ENCODE data around the gene CFDP1. TPM values are rescaled to one million over a fixed set of nuclear protein-coding genes. Genes with fewer than 3 reads are reported as not detected.
"Not testable (repeated sequence)": the region's sequence is repeated elsewhere in the genome, so short reads cannot be mapped to it uniquely, and the experiment has no call there.

The CFDP1 gene
- polyA plus RNA-seq, 4 donors = 165 to 192 (median 175) TPM

DNA sequence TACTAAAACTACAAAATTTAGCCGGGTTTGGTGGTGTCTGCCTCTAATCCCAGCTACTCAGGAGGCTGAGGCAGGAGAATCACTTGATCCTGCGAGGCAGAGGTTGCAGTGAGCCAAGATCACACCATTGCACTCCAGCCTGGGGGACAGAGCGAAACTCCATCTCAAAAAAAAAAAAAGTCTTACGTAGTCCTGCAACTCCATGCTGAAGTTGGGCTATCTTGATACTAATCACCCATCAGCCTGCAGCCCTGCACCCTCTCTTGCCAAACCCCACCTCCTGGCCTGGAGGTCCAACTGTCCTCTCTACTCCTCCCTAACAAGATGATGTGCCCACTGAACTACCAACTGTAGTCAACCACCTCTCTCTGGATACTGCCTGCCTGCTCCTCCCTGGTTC, 26.4 kb upstream of the CFDP1 start:
- DNase-seq (ENCODE audit: low read depth in 4 of 4, low spot score in 3 of 4) = no peak

DNA sequence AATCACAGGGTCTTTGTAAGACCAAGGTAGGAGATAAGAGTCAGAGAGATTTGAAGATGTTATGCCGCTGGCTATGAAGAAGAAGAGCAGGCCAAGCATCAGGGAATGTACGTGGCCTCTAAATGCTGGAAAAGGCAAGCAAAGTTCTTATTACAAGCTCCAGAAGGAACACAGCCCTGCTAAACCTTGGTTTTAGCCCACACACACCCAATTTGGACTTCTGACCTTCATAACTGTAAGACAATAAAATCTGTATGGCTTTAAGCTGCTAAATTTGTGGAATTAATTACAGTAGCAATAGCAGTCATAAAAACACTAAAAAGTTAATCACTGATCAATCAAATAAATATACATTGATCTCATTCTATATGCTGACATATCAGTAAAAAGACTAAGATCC, 25.1 kb upstream of the CFDP1 start:
- DNase-seq (ENCODE audit: low read depth in 4 of 4, low spot score in 3 of 4) = no peak

DNA sequence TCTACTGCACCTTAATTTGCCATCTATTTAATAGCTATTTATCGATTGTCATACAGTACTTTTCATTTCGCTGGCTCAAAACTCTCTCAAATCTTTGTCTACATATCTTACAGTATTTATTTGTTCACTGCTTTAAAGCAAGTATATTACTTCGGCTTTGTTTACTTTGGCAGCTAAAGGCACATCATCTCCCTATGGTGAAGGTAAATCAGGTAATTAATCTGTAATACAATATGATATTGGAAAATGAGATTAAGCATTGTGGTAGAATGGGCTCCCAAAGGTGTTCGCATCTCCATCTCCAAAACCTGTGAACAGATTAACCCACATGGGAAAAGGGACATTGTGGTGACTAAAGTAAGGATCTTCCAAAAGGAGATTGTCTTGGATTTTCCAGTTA, 24.7 kb upstream of the CFDP1 start:
- DNase-seq (ENCODE audit: low read depth in 4 of 4, low spot score in 3 of 4) = no peak

DNA sequence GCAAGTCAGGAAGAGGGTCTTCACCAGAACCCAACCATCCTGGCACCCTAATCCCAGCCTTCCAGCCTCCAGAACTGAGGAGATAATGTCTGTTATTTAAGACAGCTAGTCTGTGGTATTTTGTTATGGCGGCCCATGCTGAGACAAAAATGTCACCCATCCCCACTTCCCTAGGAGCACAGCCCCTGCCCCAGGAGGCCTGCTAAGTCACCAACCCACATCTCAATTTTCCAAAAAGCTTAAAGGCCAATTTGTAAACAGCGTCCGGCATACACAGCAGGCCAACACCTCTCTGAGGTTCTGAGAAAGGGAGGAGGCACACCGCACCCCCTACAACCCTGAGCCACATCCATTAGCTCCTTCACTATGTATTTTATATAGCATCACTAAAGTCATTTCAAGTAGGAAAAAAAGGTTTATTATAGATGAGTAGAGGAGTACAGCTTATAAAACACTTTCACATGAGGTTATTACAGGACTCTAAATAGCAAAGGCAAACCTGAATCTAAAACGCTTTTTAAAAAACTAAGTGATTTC, 24.2 kb upstream of the CFDP1 start:
- no peak for DNase-seq (ENCODE audit: low read depth in 4 of 4, low spot score in 3 of 4)

DNA sequence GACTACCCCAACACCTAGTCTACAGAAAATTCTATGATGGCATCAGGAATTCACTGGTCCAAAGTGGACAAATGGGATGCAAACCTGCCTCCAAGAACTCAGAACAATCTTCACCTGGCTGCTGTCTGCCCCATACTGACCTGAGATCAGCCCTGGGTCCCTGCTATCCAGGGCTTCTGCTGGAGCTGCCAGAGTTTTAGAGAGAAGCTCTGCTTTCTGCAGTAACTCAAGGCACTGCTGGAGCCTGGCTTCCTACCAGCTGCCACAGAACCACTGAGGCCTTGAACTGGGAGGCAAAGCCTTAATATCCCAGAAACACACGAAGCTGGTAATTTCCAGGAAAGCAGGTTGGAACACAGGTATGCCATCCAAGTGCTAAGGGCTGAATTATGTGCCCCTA, 23.7 kb upstream of the CFDP1 start:
- DNase-seq (ENCODE audit: low read depth in 4 of 4, low spot score in 3 of 4) = no peak

DNA sequence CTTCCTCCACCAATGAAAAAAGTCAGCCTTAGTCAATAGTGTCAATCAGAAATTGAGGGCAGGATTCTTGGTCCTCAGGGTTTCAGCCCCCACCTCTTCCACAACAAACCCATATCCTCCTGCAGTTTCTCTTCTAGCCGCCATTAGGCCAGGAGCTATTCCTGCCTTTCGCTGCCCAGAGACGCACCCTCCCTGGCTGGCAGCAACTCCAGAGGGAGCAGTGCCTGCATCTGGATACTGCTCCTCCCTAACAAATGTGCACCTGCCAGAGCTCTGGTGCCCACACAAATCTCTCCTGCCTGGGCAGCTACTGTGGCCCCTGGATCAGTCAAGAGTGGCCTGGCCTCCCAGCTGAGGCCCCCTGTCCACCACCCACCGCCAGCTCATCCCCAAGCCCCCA, 23.2 kb upstream of the CFDP1 start:
- not testable (repeated sequence) for DNase-seq (ENCODE audit: low read depth in 4 of 4, low spot score in 3 of 4)

DNA sequence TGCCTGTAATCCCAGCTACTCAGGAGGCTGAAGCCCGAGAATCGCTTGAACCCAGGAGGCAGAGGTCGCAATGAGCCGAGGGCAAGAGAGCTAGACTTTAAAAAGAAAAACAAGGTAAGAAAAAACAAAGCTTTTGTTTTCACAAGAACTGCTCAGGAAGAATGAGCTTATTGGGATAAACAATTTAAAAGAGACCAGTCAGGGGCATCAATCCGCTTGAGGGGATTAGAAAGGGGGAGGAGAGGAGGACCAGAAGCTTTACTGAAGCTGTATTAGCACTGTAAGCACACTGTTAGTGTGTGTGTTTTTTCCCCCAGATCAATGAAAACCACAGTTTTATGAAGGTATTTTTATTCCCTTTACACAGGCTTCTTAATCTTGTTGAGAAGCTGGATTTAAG, 22.4 kb upstream of the CFDP1 start:
- no peak for DNase-seq (ENCODE audit: low read depth in 4 of 4, low spot score in 3 of 4)

DNA sequence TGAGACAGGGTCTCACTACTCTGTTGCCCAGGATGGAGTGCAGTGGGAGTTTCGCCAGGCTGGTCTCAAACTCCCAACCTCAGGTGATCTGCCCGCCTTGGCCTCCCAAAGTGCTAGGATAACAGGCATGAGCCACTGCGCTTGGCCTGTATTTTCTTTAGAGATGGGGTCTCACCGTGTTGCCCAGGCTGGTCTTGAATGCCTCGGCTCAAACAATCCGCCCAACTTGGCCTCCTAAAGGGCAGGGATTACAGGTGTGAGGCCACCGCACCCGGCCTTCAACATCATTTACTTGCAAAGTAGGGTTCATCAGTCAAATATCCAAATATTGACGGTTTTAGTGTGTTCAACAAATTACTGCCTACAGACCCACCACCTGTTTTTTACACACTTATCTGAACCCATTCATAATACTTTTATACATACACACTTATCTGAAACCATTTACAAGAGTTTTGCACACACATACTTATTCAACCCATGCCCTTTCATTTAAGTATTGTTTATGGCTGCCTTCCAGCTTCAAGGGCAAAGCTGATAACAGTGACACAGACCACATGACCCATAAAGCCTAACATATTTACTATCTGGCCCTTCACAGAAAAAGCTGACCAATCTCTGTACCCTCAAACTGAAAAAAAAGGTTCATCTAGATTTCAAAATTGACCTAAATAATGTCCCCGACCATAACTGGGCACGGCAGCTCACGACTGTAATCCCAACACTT, 19.3 kb upstream of the CFDP1 start:
- no peak for DNase-seq (ENCODE audit: low read depth in 4 of 4, low spot score in 3 of 4)

DNA sequence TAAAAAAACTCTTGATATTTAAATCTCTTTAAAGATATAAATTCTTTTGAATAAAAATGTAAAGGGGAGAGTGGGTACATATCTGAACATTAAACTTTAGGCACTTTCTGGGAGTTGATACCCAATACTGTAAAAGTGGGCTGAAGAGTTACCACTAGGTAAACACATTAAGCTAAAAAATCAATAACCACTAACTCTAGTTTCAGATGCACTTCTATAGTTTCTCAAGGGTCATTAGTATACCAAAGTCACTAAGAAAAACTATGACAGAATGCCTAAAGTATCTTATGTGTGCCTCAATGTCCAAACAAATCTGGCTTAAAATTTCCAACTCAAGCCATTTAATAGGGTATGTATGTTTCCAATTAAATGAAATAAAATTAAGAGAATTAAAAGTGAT, 13.1 kb upstream of the CFDP1 start:
- no peak for DNase-seq (ENCODE audit: low read depth in 4 of 4, low spot score in 3 of 4)

DNA sequence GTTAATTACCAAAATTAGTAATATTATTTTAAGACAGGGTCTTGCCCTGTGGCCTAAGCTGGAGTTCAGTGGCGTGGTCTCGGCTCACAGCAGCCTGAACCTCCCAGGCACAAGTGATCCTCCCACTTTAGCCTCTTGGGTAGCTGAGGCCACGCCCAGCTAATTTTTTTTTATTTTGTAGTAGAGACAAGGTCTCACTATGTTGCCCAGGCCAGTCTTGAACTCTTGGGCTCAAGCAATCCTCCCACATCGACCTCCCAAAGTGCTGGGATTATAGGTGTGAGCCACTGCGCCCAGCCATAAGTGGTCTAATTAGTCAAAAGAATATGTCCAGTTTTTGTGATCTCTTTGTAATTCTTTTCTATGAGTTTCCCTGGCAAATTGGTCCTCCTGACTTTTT, 12.0 kb upstream of the CFDP1 start:
- DNase-seq (ENCODE audit: low read depth in 4 of 4, low spot score in 3 of 4) = no peak

DNA sequence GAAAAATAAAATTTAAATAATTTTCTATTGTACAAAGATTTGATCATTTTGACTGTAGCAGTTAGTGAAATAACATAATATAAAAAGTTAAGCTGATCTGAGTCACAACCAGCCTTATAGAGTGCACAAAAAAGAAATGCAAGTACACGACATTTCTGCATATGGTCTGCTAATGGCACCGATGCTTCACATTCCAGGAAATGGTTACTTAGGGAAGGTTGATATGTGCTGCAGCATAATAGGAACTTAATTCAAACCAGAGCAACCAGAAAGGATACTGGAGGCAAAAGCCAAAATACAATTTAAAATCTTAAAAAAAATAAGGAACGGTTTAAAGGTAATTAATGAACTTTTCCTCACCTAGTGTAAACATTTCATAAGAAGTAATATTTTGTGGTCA, 10.0 kb upstream of the CFDP1 start:
- no peak for DNase-seq (ENCODE audit: low read depth in 4 of 4, low spot score in 3 of 4)

DNA sequence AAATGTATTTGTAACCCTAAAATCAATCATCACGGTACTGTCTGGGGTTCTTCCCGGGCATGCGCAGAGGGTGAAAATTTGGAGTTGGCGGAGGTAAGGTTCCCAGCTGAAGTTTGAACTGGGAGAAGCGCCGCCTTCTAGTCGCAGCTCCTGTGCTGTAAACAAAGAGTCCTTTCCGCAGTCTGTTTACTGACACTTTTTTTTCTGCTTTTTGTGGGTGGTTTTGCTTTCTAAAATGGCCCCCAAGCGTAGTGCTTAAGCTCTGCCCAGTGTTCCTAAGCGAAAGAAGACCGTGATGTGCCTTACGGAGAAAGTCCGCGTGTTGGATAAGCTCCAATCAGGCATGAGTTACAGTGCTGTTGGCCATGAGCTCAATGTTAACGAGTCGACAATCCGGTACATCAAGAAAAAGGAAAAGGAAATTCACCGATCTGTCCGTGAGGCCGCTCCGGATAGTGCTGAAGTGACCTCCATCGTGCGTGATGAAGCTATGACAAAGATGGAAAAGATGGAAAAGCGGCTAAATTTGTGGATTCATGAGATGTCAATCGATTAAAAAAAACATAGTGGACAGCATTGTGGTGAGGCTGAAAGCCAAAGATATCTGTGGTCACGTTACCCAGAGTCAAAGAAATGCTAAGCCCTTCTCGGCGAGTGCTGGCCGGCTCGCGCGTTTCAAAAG, 570 bp upstream of the CFDP1 start:
- peak; percentile 78 to 85 (median 82) for DNase-seq (ENCODE audit: low read depth in 4 of 4, low spot score in 3 of 4)

DNA sequence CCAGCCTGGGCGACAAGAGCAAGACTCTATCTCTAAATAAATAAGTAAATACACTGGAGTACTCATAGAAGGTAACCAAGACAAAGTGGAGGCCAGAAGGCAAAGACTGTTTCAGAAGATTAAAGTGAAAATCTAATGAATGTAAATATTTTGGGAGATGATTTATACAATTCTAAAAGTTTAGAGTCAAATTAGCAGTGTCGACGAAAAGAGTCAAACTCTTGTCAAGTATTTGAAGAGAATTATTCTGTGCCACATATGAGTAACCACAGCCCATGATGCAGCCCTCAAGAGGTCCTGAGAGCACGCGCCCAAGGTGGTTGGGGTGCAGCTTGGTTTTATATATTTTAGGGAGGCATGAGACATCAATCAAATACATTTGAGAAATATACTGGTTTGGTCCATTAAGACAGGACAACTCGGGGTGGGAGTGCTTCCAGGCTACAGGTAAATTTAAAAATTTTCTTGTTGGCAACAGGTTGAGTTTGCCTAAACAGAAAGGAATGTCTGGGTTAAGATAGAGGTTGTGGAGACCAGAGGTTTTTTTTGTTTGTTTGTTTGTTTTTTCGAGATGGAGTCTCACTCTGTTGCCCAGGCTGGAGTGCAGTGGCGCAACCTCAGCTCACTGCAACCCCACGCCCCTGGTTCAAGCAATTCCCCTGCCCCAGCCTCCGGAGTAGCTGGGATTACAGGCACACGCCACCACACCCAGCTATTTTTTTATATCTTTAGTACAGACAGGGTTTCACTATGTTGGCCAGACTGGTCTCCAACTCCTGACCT, 3.5 kb downstream of the CFDP1 start:
- no peak for DNase-seq (ENCODE audit: low read depth in 4 of 4, low spot score in 3 of 4)

DNA sequence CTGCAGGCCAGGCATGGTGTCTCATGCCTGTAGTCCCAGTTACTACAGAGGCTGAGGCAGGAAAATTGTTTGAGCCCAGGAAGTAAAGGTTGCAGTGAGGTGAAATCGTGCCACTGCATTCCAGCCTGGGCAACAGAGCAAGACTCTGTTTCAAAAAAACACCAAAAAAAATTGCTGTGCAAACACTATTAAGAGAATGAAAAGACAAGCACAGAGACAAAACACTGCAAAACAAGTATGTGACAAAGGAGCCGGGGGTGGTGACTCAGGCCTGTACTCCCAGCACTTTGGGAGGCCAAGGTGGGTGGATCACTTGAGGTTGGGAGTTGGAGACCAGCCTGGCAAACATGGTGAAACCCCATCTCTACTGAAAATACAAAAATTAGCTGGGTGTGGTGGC, 6.8 kb downstream of the CFDP1 start:
- DNase-seq (ENCODE audit: low read depth in 4 of 4, low spot score in 3 of 4) = not testable (repeated sequence)

DNA sequence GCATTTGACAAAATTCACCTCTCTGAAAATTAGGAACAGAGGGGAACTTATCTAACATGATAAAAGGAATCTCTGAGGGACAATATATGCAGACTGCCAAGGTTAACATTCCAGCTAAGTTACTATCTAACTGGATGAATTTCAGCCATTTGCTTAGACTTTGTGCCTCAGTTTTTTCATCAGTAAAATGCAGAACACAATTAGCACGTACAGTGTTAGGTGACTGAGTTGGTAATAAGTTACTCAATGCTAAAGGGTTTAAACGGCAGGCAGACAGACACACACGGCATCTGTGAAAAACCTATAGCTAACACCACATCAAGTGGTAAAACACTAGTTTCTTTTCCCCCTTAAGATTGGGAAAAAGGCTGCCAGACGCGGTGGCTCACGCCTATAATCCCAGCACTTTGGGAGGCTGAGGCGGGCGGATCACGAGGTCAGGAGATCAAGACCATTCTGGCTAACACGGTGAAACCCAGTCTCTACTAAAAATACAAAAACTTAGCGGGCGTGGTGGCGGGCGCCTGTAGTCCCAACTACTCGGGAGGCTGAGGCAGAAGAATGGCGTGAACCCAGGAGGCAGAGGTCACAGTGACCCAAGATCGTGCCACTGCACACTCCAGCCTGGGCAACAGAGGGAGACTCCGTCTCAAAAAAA, 9.1 kb downstream of the CFDP1 start:
- DNase-seq (ENCODE audit: low read depth in 4 of 4, low spot score in 3 of 4) = peak in 2 of 4 donors; percentile 18 to 28

DNA sequence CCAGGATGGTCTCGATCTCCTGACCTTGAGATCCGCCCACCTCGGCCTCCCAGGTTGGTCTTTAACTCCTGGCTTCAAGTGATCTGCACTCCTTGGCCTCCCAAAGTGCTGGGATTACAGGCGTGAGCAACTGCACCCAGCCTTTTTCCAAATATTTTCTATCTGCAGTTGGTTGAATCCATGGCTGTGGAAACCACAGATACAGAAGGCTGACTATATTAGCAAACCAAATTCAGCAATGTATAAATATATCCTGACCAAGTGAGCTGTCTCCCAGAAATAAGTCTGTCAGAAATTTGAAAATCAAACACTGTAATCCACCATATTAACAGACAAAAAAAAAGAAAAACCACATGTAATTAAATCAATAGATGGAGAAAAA, 9.6 kb downstream of the CFDP1 start:
- no peak for DNase-seq (ENCODE audit: low read depth in 4 of 4, low spot score in 3 of 4)

DNA sequence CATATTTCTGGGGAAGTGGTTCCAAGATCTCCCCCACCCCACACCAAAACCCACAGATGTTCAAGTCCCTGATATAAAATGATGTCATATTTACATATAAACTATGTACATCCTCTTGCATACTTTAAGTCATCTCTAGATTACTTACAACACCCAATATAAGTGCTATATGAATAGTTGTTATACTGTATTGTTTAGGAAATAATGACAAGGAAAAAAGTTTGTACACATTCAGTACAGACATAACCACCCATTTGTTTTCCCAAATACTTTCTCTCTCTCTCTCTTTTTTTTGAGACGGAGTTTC, 11.5 kb downstream of the CFDP1 start:
- DNase-seq (ENCODE audit: low read depth in 4 of 4, low spot score in 3 of 4) = no peak

DNA sequence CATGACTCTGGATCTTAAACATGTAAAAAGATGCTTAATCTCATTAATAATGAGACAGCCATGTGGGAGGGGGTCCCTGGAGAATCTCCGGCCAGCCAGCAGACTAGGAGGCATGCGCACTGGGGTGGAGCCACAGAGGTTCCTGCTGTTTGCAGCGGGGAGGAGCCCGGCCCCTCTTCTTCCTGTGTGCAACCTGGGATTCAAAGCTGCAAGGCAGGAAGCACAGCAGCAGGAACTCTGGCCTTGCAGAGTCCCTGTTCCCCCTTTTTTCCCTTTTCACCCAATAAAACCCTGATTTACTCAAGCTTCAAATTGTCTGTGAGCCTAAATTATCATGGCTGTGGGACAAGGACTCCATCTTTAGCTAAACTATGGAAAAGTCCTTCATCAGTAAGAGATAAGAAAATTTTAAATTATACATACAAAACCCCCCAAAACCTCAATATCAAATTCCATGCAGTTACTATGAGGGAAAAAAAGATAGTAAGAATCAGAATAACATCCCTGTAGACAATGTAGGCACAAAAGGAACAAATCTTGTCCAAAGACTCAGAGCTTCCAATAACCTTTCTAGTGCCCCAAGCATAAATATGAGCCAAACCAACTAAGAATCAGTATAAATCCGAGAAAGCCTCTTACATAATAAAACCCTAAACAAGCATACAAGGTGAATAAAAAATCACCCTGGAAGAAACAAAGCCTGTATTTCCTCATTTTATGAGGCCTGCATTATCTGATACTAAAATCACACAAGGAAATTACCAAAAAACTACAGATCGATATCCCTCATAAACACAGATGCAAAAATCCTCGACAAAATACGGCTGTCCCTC, 12.1 kb downstream of the CFDP1 start:
- DNase-seq (ENCODE audit: low read depth in 4 of 4, low spot score in 3 of 4) = peak in 3 of 4 donors; percentile 38 to 53 (median 39)

DNA sequence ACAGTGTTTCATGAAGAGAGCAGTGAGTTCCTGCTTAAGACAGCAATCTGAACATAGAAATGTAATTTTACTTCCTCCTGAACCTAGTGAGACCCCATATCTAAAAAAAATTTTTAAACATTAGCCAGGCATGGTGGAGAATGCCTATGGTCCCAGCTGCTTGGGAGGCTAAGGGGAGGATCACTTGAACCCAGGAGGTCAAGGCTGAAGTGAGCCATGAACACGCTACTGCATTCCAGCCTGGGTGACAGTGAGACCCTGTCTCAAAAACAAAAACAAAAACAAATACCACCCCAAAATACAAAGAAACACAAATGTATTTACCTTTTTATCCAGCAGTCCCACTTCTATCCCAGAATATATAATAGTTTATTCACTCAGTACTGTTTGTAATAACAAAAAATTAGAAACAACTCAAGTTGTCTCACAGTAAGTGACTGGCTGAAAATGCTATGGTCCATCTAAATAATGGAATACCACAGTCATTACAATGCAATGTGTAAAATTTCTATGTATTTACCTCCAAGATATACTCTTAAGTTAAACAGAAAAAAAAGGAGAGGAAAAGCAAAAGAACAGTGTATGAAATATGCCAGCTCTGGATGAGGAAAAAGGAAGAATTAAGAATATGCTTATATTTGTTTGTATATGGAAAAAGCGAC, 16.3 kb downstream of the CFDP1 start:
- DNase-seq (ENCODE audit: low read depth in 4 of 4, low spot score in 3 of 4) = no peak
